ENCODE results near the gene SEC14L1. TPM values are rescaled to one million over a fixed set of nuclear protein-coding genes. Genes with fewer than 3 reads are reported as not detected.

The SEC14L1 gene
- total and polyA plus RNA-seq, 2 experiments from 2014 or later, result 52.9 to 71.4 TPM

GRCh38 chr17:77225265-77225664 lies 84.5 kb downstream of the SEC14L1 start:
- H3K4me1 ChIP-seq (ENCODE audit: insufficient read depth), result no peaks in the 10 kb centered on the region
- no peak for TF ChIP-seq EZH2phosphoT487 (IDR thresholded peaks at IDR 0.05; ENCODE audit: low read depth, severe bottlenecking, unreplicated experiment)
- no peak for TF ChIP-seq CTCF (IDR thresholded peaks at IDR 0.05; ENCODE audit: poor library complexity)
- no peak for TF ChIP-seq EZH2 (IDR thresholded peaks at IDR 0.05; ENCODE audit: borderline replicate concordance)
- whole genome bisulfite sequencing (ENCODE audit: low lambda C conversion rate, missing lambda C conversion rate), result 87% methylated on average over 1 of the region's 1 CpG

GRCh38 chr17:77227461-77228240 lies 86.9 kb downstream of the SEC14L1 start:
- H3K27ac ChIP-seq, result no peak overlapping the region
- H3K27me3 ChIP-seq, result no peaks in the 10 kb centered on the region
- no peak overlapping the region for H3K4me3 ChIP-seq
- H3K4me2 ChIP-seq, result no peak overlapping the region
- H3K9me2 ChIP-seq (replicated peaks; ENCODE audit: insufficient read depth), result no peaks in the 10 kb centered on the region
- no peaks in the 10 kb centered on the region for H3K4me1 ChIP-seq (ENCODE audit: insufficient read depth)
- H3K9me3 ChIP-seq (ENCODE audit: low read depth), result no peaks in the 10 kb centered on the region
- no peak for DNase-seq (ENCODE audit: low spot score)
- H3K36me3 ChIP-seq (replicated peaks; ENCODE audit: insufficient read depth, low read depth), result no peaks in the 10 kb centered on the region
- no peak overlapping the region for H2AFZ ChIP-seq
- H4K20me1 ChIP-seq (ENCODE audit: insufficient read depth, poor library complexity, severe bottlenecking), result no peaks in the 10 kb centered on the region
- WGBS (ENCODE audit: low lambda C conversion rate, missing lambda C conversion rate), result 89% methylated on average over 23 of the region's 23 CpGs
- H3K79me2 ChIP-seq, result no peaks in the 10 kb centered on the region
- TF ChIP-seq EZH2 (IDR thresholded peaks at IDR 0.05; ENCODE audit: borderline replicate concordance) (no peak), EZH2phosphoT487 (IDR thresholded peaks at IDR 0.05; ENCODE audit: low read depth, severe bottlenecking, unreplicated experiment) (no peak), CTCF (IDR thresholded peaks at IDR 0.05; ENCODE audit: poor library complexity) (no peak)

More at GRCh38 chr17:77225265-77225664, 84.5 kb downstream of the SEC14L1 start:
- no peak overlapping the region for H2AFZ ChIP-seq
- no peak overlapping the region for H3K27ac ChIP-seq
- DNase-seq (ENCODE audit: low spot score), result no peak
- no peaks in the 10 kb centered on the region for H4K20me1 ChIP-seq (ENCODE audit: insufficient read depth, poor library complexity, severe bottlenecking)
- no peaks in the 10 kb centered on the region for H3K9me3 ChIP-seq (ENCODE audit: low read depth)
- no peaks in the 10 kb centered on the region for H3K79me2 ChIP-seq
- H3K4me3 ChIP-seq, result no peak overlapping the region
- no peaks in the 10 kb centered on the region for H3K9me2 ChIP-seq (replicated peaks; ENCODE audit: insufficient read depth)
- H3K4me2 ChIP-seq, result no peak overlapping the region
- H3K27me3 ChIP-seq, result no peaks in the 10 kb centered on the region
- H3K36me3 ChIP-seq (replicated peaks; ENCODE audit: insufficient read depth, low read depth), result no peaks in the 10 kb centered on the region

GRCh38 chr17:77228241-77228752 lies 87.5 kb downstream of the SEC14L1 start:
- DNase-seq (ENCODE audit: low spot score), result no peak
- Histone ChIP-seq H3K9me2 (replicated peaks; ENCODE audit: insufficient read depth) (no peaks in the 10 kb centered on the region), H3K27ac (no peak overlapping the region), H3K36me3 (replicated peaks; ENCODE audit: insufficient read depth, low read depth) (no peaks in the 10 kb centered on the region), H3K4me1 (ENCODE audit: insufficient read depth) (no peaks in the 10 kb centered on the region), H4K20me1 (ENCODE audit: insufficient read depth, poor library complexity, severe bottlenecking) (no peaks in the 10 kb centered on the region), H3K9me3 (ENCODE audit: low read depth) (no peaks in the 10 kb centered on the region), H3K4me3 (no peak overlapping the region), H3K4me2 (no peak overlapping the region), H3K79me2 (no peaks in the 10 kb centered on the region), H3K27me3 (no peaks in the 10 kb centered on the region), H2AFZ (no peak overlapping the region)
- 78% methylated on average over 16 of the region's 16 CpGs for WGBS (ENCODE audit: low lambda C conversion rate, missing lambda C conversion rate)
- no peak for TF ChIP-seq CTCF (IDR thresholded peaks at IDR 0.05; ENCODE audit: poor library complexity)
- no peak for TF ChIP-seq EZH2phosphoT487 (IDR thresholded peaks at IDR 0.05; ENCODE audit: low read depth, severe bottlenecking, unreplicated experiment)
- TF ChIP-seq EZH2 (IDR thresholded peaks at IDR 0.05; ENCODE audit: borderline replicate concordance), result no peak

All from hepatocyte (in vitro differentiated cells).